GM23248 (cell line): Measurements from ENCODE around the gene SDR9C7. TPM values are rescaled to one million over a fixed set of nuclear protein-coding genes. Genes with fewer than 3 reads are reported as not detected.
"Not testable (repeated sequence)": the region's sequence is repeated elsewhere in the genome, so short reads cannot be mapped to it uniquely, and the experiment has no call there.

Experiments used
- DNase-seq: peaks from one replicate; pipeline ENCODE4 v3.0.0-alpha.2; 2015
- H2AFZ ChIP-seq: fragments of 200-600 bp; sonication (generic); 2 replicates; pipeline ENCODE4 v1.6.1; 2016; ENCODE audit warnings: antibody characterized with exemption
- H3F3A ChIP-seq: fragments of 200-600 bp; sonication (generic); 2 replicates; pipeline ENCODE4 v1.6.1; 2016; ENCODE audit warnings: mild to moderate bottlenecking, antibody characterized with exemption, mixed run types; ENCODE audit not compliant: insufficient read depth
- H3K27ac ChIP-seq: fragments of 200-600 bp; sonication (generic); 2 replicates; pipeline ENCODE4 v1.5.1; 2016; ENCODE audit warnings: mild to moderate bottlenecking
- H3K27me3 ChIP-seq: fragments of 200-600 bp; sonication (generic); replicated peaks from 2 replicates; pipeline ENCODE4 v1.6.1; 2016; ENCODE audit warnings: mild to moderate bottlenecking; ENCODE audit not compliant: insufficient read depth
- H3K36me3 ChIP-seq: fragments of 200-600 bp; sonication (generic); 2 replicates; pipeline ENCODE4 v1.6.1; 2016; ENCODE audit warnings: low read depth, mild to moderate bottlenecking
- H3K4me1 ChIP-seq: fragments of 200-600 bp; sonication (generic); 2 replicates; pipeline ENCODE4 v1.6.1; 2016; ENCODE audit warnings: mild to moderate bottlenecking; ENCODE audit not compliant: insufficient read depth
- H3K4me2 ChIP-seq: fragments of 200-600 bp; sonication (generic); one replicate; pipeline ENCODE4 v1.6.1; 2016; ENCODE audit warnings: mild to moderate bottlenecking; ENCODE audit not compliant: unreplicated experiment
- H3K4me3 ChIP-seq: fragments of 200-600 bp; sonication (generic); 2 replicates; pipeline ENCODE4 v1.5.1; 2016; ENCODE audit warnings: mild to moderate bottlenecking
- H3K79me2 ChIP-seq: fragments of 200-600 bp; sonication (generic); 2 replicates; pipeline ENCODE4 v1.6.1; 2016; ENCODE audit warnings: mild to moderate bottlenecking; ENCODE audit not compliant: insufficient read depth
- H3K9ac ChIP-seq: fragments of 200-600 bp; sonication (generic); 2 replicates; pipeline ENCODE4 v1.6.1; 2016; ENCODE audit warnings: mild to moderate bottlenecking
- H3K9me2 ChIP-seq: fragments of 200-600 bp; sonication (generic); 2 replicates; pipeline ENCODE4 v1.6.1; 2016; ENCODE audit warnings: mixed run types, mild to moderate bottlenecking, moderate library complexity; ENCODE audit not compliant: insufficient read depth
- H3K9me3 ChIP-seq: fragments of 200-600 bp; sonication (generic); one replicate; pipeline ENCODE4 v1.6.1; 2017; ENCODE audit warnings: low read depth
- H4K20me1 ChIP-seq: fragments of 200-600 bp; sonication (generic); 2 replicates; pipeline ENCODE4 v1.6.0; 2016; ENCODE audit not compliant: insufficient read depth
- EZH2 ChIP-seq: fragments of 200-600 bp; sonication (generic); IDR thresholded peaks from 2 replicates; pipeline ENCODE4 v1.6.1; 2018; ENCODE audit warnings: antibody characterized with exemption, mild to moderate bottlenecking; ENCODE audit not compliant: insufficient read depth, poor library complexity, severe bottlenecking
- EZH2phosphoT487 ChIP-seq: fragments of 200-600 bp; sonication (generic); IDR thresholded peaks from 2 replicates; pipeline ENCODE4 v1.6.1; 2018; ENCODE audit warnings: antibody characterized with exemption, moderate library complexity, mild to moderate bottlenecking, low read depth; ENCODE audit not compliant: insufficient read depth
- WGBS, 2 experiments: methylation state at CpG; one replicate each; pipeline ENCODE4 v1.1.6; 2015 to 2017; ENCODE audit warnings: low lambda C conversion rate in 2 of 2, low coverage in 1 of 2; ENCODE audit errors: missing lambda C conversion rate in 2 of 2; 5-methylcytosine and 5-hydroxymethylcytosine counted together
- in situ Hi-C: fragments of 300-500 bp; cut with MboI; formaldehyde crosslinking; loops from 2 replicates; pipeline ENCODE4 v1.15.0; 2020
- polyA plus RNA-seq: library from polyadenylated mRNA; unstranded; fragments of >200 nt; fragmentation: Nextera tagmentation; extraction: Ambion mirVana; gene quantifications from 2 replicates; pipeline ENCODE4 v1.2.1, GENCODE V29; 2016
- total RNA-seq: library from RNA; depleted of rRNA; stranded (reverse); fragments of >200 nt; shearing (Covaris generic); gene quantifications from 2 replicates; pipeline ENCODE4 v1.2.3, GENCODE V29; 2014

The SDR9C7 gene
- total and polyA plus RNA-seq, 2 experiments from 2014 or later, result not detected

GRCh38 chr12:56929780-56930179, 4.4 kb downstream of the SDR9C7 start:
- Histone ChIP-seq H3K4me1 (peaks cover 5% of the 10 kb centered on the region; the same call in 1 of the 2 replicates), H3K9ac (no peak overlapping the region), H3K36me3 (no peaks in the 10 kb centered on the region), H4K20me1 (no peaks in the 10 kb centered on the region), H3K27ac (no peak overlapping the region), H3K9me3 (no peaks in the 10 kb centered on the region), H3K4me3 (no peak overlapping the region), H3K79me2 (no peaks in the 10 kb centered on the region), H3F3A (no peaks in the 10 kb centered on the region), H3K9me2 (no peaks in the 10 kb centered on the region), H3K4me2 (no peak overlapping the region), H3K27me3 (peaks cover 21% of the 10 kb centered on the region), H2AFZ (no peak overlapping the region)
- WGBS, 2 experiments, result 76 to 77% methylated on average over 4 of the region's 4 CpGs
- TF ChIP-seq EZH2phosphoT487 (no peak), EZH2 (no peak)
- in situ Hi-C loops, result no loop called here
- no peak for DNase-seq

GRCh38 chr12:56928262-56928661, 5.9 kb downstream of the SDR9C7 start:
- Histone ChIP-seq H3K79me2 (no peaks in the 10 kb centered on the region), H3K4me3 (no peak overlapping the region), H3K4me1 (peaks cover 5% of the 10 kb centered on the region; the same call in 1 of the 2 replicates), H3K27ac (no peak overlapping the region), H3K4me2 (no peak overlapping the region), H4K20me1 (no peaks in the 10 kb centered on the region), H3K9me2 (no peaks in the 10 kb centered on the region), H3K36me3 (no peaks in the 10 kb centered on the region), H3K27me3 (peaks cover 21% of the 10 kb centered on the region), H2AFZ (no peak overlapping the region), H3K9ac (no peak overlapping the region), H3F3A (no peaks in the 10 kb centered on the region), H3K9me3 (no peaks in the 10 kb centered on the region)
- DNase-seq, result no peak
- in situ Hi-C loops, result no loop called here
- TF ChIP-seq EZH2, result no peak
- TF ChIP-seq EZH2phosphoT487, result no peak
- WGBS, 2 experiments, result 21 to 33% methylated on average over 3 of the region's 3 CpGs

GRCh38 chr12:56927281-56927680, 6.9 kb downstream of the SDR9C7 start:
- no peak overlapping the region for H3K27ac ChIP-seq
- no peak overlapping the region for H3K9ac ChIP-seq
- H3K4me3 ChIP-seq, result no peak overlapping the region
- in situ Hi-C loops, result no loop called here
- no peak for DNase-seq
- no peaks in the 10 kb centered on the region for H3F3A ChIP-seq
- no peaks in the 10 kb centered on the region for H3K36me3 ChIP-seq
- H3K27me3 ChIP-seq, result peaks cover 21% of the 10 kb centered on the region
- no peak overlapping the region for H3K4me2 ChIP-seq
- H3K79me2 ChIP-seq, result no peaks in the 10 kb centered on the region
- H3K9me2 ChIP-seq, result no peaks in the 10 kb centered on the region
- no peak for TF ChIP-seq EZH2
- TF ChIP-seq EZH2phosphoT487, result no peak
- H3K9me3 ChIP-seq, result no peaks in the 10 kb centered on the region
- H4K20me1 ChIP-seq, result no peaks in the 10 kb centered on the region
- no peak overlapping the region for H2AFZ ChIP-seq
- WGBS, 2 experiments, result 77 to 85% methylated on average over 4 of the region's 4 CpGs
- H3K4me1 ChIP-seq, result peaks cover 5% of the 10 kb centered on the region; the same call in 1 of the 2 replicates

GRCh38 chr12:56922031-56922430, 12.2 kb downstream of the SDR9C7 start:
- Histone ChIP-seq H3K27ac (no peak overlapping the region), H3K4me3 (no peak overlapping the region), H3K9me2 (no peaks in the 10 kb centered on the region), H3K36me3 (no peaks in the 10 kb centered on the region), H3K4me2 (no peak overlapping the region), H3K4me1 (no peaks in the 10 kb centered on the region), H3K9ac (no peak overlapping the region), H3K79me2 (no peaks in the 10 kb centered on the region), H3K9me3 (no peaks in the 10 kb centered on the region), H2AFZ (no peak overlapping the region), H4K20me1 (no peaks in the 10 kb centered on the region), H3K27me3 (peaks cover 19% of the 10 kb centered on the region), H3F3A (no peaks in the 10 kb centered on the region)
- DNase-seq, result no peak
- in situ Hi-C loops, result no loop called here
- TF ChIP-seq EZH2phosphoT487 (no peak), EZH2 (no peak)
- WGBS, 2 experiments, result 33 to 36% methylated on average over 1 of the region's 1 CpG

GRCh38 chr12:56921346-56921745, 12.9 kb downstream of the SDR9C7 start:
- no peaks in the 10 kb centered on the region for H3F3A ChIP-seq
- no peaks in the 10 kb centered on the region for H3K9me2 ChIP-seq
- H3K27me3 ChIP-seq, result peaks cover 12% of the 10 kb centered on the region
- no peaks in the 10 kb centered on the region for H3K4me1 ChIP-seq
- DNase-seq, result no peak
- no peaks in the 10 kb centered on the region for H4K20me1 ChIP-seq
- H3K4me2 ChIP-seq, result no peak overlapping the region
- WGBS, 2 experiments, result 41 to 44% methylated on average over 1 of the region's 1 CpG
- H3K9ac ChIP-seq, result no peak overlapping the region
- TF ChIP-seq EZH2 (no peak), EZH2phosphoT487 (no peak)
- no peaks in the 10 kb centered on the region for H3K36me3 ChIP-seq
- H3K79me2 ChIP-seq, result no peaks in the 10 kb centered on the region
- no peak overlapping the region for H2AFZ ChIP-seq
- H3K9me3 ChIP-seq, result no peaks in the 10 kb centered on the region
- H3K27ac ChIP-seq, result no peak overlapping the region
- in situ Hi-C loops, result no loop called here
- H3K4me3 ChIP-seq, result no peak overlapping the region

- H3K9ac ChIP-seq, H3F3A ChIP-seq, H3K9me3 ChIP-seq, H3K27ac ChIP-seq, H3K9me2 ChIP-seq, H3K79me2 ChIP-seq, H3K4me3 ChIP-seq, H3K27me3 ChIP-seq, H2AFZ ChIP-seq, H3K4me1 ChIP-seq, H3K36me3 ChIP-seq, in situ Hi-C loops, H4K20me1 ChIP-seq, DNase-seq, H3K4me2 ChIP-seq: not testable (repeated sequence)
- WGBS, 2 experiments, result 61 to 67% methylated on average over 3 of the region's 3 CpGs
Measured at GRCh38 chr12:56918139-56918538, 16.1 kb downstream of the SDR9C7 start.
